CD14-positive monocyte (primary cell): ENCODE results near the gene PRR36. TPM values are rescaled to one million over a fixed set of nuclear protein-coding genes. Genes with fewer than 3 reads are reported as not detected.
"Not testable (repeated sequence)": the region's sequence is repeated elsewhere in the genome, so short reads cannot be mapped to it uniquely, and the experiment has no call there.

Experiments used
- DNase-seq, 3 donors: peaks; one replicate each; pipeline ENCODE4 v3.0.0-alpha.2; 2011 to 2022
- H2AFZ ChIP-seq: 2 replicates; pipeline ENCODE4 v1.6.0; 2012; ENCODE audit warnings: mild to moderate bottlenecking, low read depth, low read length, inconsistent platforms; ENCODE audit not compliant: insufficient read depth, poor library complexity, severe bottlenecking
- H3K27ac ChIP-seq, 2 donors: 1 replicate in 1 of 2; 2 replicates in 1 of 2; pipeline ENCODE4 v1.5.1; 2012 to 2013; ENCODE audit warnings: low read length in 2 of 2, control low read depth in 1 of 2, inconsistent platforms in 1 of 2, low read depth in 1 of 2, mild to moderate bottlenecking in 1 of 2
- H3K27me3 ChIP-seq, 2 donors: one replicate each; pipeline versions ENCODE4 v1.6.0 to v1.6.1; 2011 to 2013; ENCODE audit warnings: low read length in 2 of 2; ENCODE audit not compliant: control insufficient read depth in 2 of 2, insufficient read depth in 2 of 2
- H3K36me3 ChIP-seq, 2 donors: replicated peaks in 1 of 2; 1 replicate in 1 of 2; 2 replicates in 1 of 2; pipeline versions ENCODE4 v1.5.1 to v1.6.1; 2012 to 2013; ENCODE audit warnings: low read length in 2 of 2, control low read depth in 1 of 2, inconsistent platforms in 1 of 2, mild to moderate bottlenecking in 1 of 2; ENCODE audit not compliant: insufficient read depth in 2 of 2, control insufficient read depth in 1 of 2
- H3K4me1 ChIP-seq, 2 donors: 1 replicate in 1 of 2; 2 replicates in 1 of 2; pipeline versions ENCODE4 v1.5.1 to v1.6.1; 2012 to 2013; ENCODE audit warnings: low read length in 2 of 2, control low read depth in 1 of 2, inconsistent platforms in 1 of 2, mild to moderate bottlenecking in 1 of 2, moderate library complexity in 1 of 2; ENCODE audit not compliant: insufficient read depth in 2 of 2, control insufficient read depth in 1 of 2
- H3K4me2 ChIP-seq: replicated peaks from 2 replicates; pipeline ENCODE3; 2012; ENCODE audit warnings: low read length, moderate library complexity, mild to moderate bottlenecking; ENCODE audit not compliant: poor library complexity, severe bottlenecking; ENCODE audit errors: extremely low read depth
- H3K4me3 ChIP-seq, 3 experiments: fragments of 200-600 bp in 1 of 3; sonication (generic) in 1 of 3; replicated peaks in 1 of 3; 1 replicate in 2 of 3; 2 replicates in 1 of 3; pipeline ENCODE4 v1.5.1; 2011 to 2013; ENCODE audit warnings: low read length in 3 of 3, mild to moderate bottlenecking in 3 of 3, control low read depth in 2 of 3, low read depth in 2 of 3, inconsistent platforms in 1 of 3, moderate library complexity in 1 of 3
- H3K79me2 ChIP-seq: 2 replicates; pipeline ENCODE4 v1.6.0; 2012; ENCODE audit warnings: mild to moderate bottlenecking, control low read depth, inconsistent platforms, low read length, moderate library complexity; ENCODE audit not compliant: insufficient read depth
- H3K9ac ChIP-seq: 2 replicates; pipeline ENCODE4 v1.6.0; 2017; ENCODE audit warnings: low read length, mild to moderate bottlenecking; ENCODE audit not compliant: insufficient read depth, poor library complexity, severe bottlenecking
- H3K9me3 ChIP-seq, 2 donors: replicated peaks in 1 of 2; 1 replicate in 1 of 2; 2 replicates in 1 of 2; pipeline versions ENCODE4 v1.5.1 to v1.6.1; 2012 to 2013; ENCODE audit warnings: low read length in 2 of 2, control low read depth in 1 of 2; ENCODE audit not compliant: control insufficient read depth in 1 of 2, insufficient read depth in 1 of 2
- H4K20me1 ChIP-seq: 2 replicates; pipeline ENCODE4 v1.6.0; 2012; ENCODE audit warnings: mild to moderate bottlenecking, low read length, control low read depth, moderate library complexity; ENCODE audit not compliant: insufficient read depth
- H3K27ac Mint-ChIP-seq, 7 donors: one replicate each; pipeline ENCODE4 v1.8.0; 2020; ENCODE audit warnings: mild to moderate bottlenecking in 7 of 7, mixed read lengths in 7 of 7, moderate library complexity in 6 of 7, inconsistent platforms in 2 of 7
- H3K27me3 Mint-ChIP-seq, 3 donors: one replicate each; pipeline ENCODE4 v1.8.0; 2021 to 2022; ENCODE audit warnings: low read depth in 3 of 3, mild to moderate bottlenecking in 3 of 3, mixed read lengths in 3 of 3, moderate library complexity in 3 of 3, inconsistent platforms in 1 of 3
- H3K36me3 Mint-ChIP-seq, 2 donors: one replicate each; pipeline ENCODE4 v1.8.0; 2020; ENCODE audit warnings: mixed read lengths in 2 of 2, inconsistent platforms in 1 of 2, mild to moderate bottlenecking in 1 of 2
- H3K4me1 Mint-ChIP-seq: one replicate; pipeline ENCODE4 v1.8.0; 2020; ENCODE audit warnings: mild to moderate bottlenecking, mixed read lengths
- H3K4me3 Mint-ChIP-seq, 2 donors: one replicate each; pipeline ENCODE4 v1.8.0; 2020; ENCODE audit warnings: mild to moderate bottlenecking in 2 of 2, mixed read lengths in 2 of 2, moderate library complexity in 1 of 2
- H3K9me3 Mint-ChIP-seq, 7 donors: one replicate each; pipeline ENCODE4 v1.8.0; 2020 to 2022; ENCODE audit warnings: mixed read lengths in 7 of 7, mild to moderate bottlenecking in 6 of 7, moderate library complexity in 6 of 7, inconsistent platforms in 2 of 7
- WGBS: methylation state at CpG from one replicate; pipeline ENCODE4 v1.1.5; 2013; ENCODE audit warnings: missing lambda C conversion rate; ENCODE audit not compliant: insufficient coverage; 5-methylcytosine and 5-hydroxymethylcytosine counted together
- intact Hi-C, 2 donors: fragments of 100-400 bp; cut with micrococcal nuclease; formaldehyde crosslinking; loops; one replicate each; pipeline versions ENCODE4 v1.15.0 to v1.15.1; 2023
- polyA plus RNA-seq, 3 donors: library from polyadenylated mRNA; depleted of rRNA in 1 of 3; unstranded in 2 of 3; stranded (reverse) in 1 of 3; fragments of 300-500 nt in 2 of 3; fragments of >200 nt in 1 of 3; fragmentation: Illumina TruSeq in 2 of 3; gene quantifications; 1 replicate in 2 of 3; 2 replicates in 1 of 3; pipeline ENCODE4 v1.2.3, GENCODE V29; 2012 to 2021
- TF ChIP-seq, protein P1 (sequence below): fragments of 200-600 bp; IDR thresholded peaks from one replicate; pipeline ENCODE4 v1.8.0; 2022; ENCODE audit warnings: antibody characterized with exemption, mild to moderate bottlenecking

Gene PRR36
- polyA plus RNA-seq, 3 donors: not detected

DNA sequence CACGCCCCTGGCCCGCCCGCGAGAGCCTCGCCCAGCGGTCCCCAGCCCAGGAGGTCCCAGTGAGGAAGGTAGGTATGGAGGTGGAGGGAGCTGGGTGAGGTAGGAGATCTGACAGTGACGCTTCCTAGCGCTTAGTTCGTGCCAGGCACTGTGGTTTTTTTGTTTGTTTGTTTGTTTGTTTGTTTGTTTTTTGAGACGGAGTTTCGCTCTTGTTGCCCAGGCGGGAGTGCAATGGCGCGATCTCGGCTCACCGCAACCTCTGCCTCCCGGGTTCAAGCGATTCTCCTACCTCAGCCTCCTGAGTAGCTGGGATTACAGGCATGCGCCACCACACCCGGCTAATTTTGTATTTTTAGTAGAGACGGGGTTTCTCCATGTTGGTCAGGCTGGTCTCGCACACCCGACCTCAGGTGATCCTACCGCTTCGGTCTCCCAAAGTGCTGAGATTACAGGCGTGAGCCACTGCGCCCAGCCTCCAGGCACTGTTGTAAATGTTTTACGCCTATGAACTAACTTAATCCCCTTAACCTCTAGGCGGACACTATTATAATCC, 43.9 kb upstream of the PRR36 start:
- peaks cover 16 to 17% of the 10 kb centered on the region in 2 donors for H3K36me3 Mint-ChIP-seq
- not testable (repeated sequence) for H3K27ac ChIP-seq, DNase-seq, H2AFZ ChIP-seq, H3K79me2 ChIP-seq, H3K9ac ChIP-seq, H3K27ac Mint-ChIP-seq
- peaks cover 16% of the 10 kb centered on the region for H4K20me1 ChIP-seq
- WGBS: 13% methylated on average over 19 of the region's 29 CpGs
- intact Hi-C loops: loop anchor here in 1 of 2 donors (2.0 kb wide), 1 partner anchor 13 kb away; no protein-coding TSS in a partner anchor
- peak overlapping the region in 1 of 3 experiments; percentile 63 for H3K4me3 ChIP-seq
- TF ChIP-seq, protein P1, sequence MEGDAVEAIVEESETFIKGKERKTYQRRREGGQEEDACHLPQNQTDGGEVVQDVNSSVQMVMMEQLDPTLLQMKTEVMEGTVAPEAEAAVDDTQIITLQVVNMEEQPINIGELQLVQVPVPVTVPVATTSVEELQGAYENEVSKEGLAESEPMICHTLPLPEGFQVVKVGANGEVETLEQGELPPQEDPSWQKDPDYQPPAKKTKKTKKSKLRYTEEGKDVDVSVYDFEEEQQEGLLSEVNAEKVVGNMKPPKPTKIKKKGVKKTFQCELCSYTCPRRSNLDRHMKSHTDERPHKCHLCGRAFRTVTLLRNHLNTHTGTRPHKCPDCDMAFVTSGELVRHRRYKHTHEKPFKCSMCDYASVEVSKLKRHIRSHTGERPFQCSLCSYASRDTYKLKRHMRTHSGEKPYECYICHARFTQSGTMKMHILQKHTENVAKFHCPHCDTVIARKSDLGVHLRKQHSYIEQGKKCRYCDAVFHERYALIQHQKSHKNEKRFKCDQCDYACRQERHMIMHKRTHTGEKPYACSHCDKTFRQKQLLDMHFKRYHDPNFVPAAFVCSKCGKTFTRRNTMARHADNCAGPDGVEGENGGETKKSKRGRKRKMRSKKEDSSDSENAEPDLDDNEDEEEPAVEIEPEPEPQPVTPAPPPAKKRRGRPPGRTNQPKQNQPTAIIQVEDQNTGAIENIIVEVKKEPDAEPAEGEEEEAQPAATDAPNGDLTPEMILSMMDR: peak; percentile 28
- peaks cover 26 to 47% of the 10 kb centered on the region in 2 donors for H3K27me3 ChIP-seq
- peak overlapping the region; percentile 74 for H3K4me2 ChIP-seq
- H3K9me3 ChIP-seq: peaks cover 0 to 19% of the 10 kb centered on the region in 2 donors
- peak overlapping the region in 1 of 2 donors; percentile 88 for H3K4me3 Mint-ChIP-seq
- peaks cover 38 to 62% of the 10 kb centered on the region in 2 donors for H3K4me1 ChIP-seq
- peaks cover 10 to 15% of the 10 kb centered on the region in 2 donors for H3K36me3 ChIP-seq
- peaks cover 48 to 62% (median 55%) of the 10 kb centered on the region in 3 donors for H3K27me3 Mint-ChIP-seq
- peaks cover 0 to 28% (median 15%) of the 10 kb centered on the region in 7 donors for H3K9me3 Mint-ChIP-seq
- peaks cover 52% of the 10 kb centered on the region for H3K4me1 Mint-ChIP-seq

- Mint-ChIP-seq H3K36me3 (peaks cover 17 to 18% of the 10 kb centered on the region in 2 donors), H3K27ac (no peak overlapping the region), H3K4me3 (peak overlapping the region in 1 of 2 donors; percentile 89), H3K4me1 (peaks cover 52% of the 10 kb centered on the region), H3K27me3 (peaks cover 48 to 62% (median 56%) of the 10 kb centered on the region in 3 donors), H3K9me3 (peaks cover 0 to 28% (median 15%) of the 10 kb centered on the region in 7 donors)
- Histone ChIP-seq H3K4me1 (peaks cover 38 to 62% of the 10 kb centered on the region in 2 donors), H3K27me3 (peaks cover 26 to 47% of the 10 kb centered on the region in 2 donors), H3K4me2 (peak overlapping the region; percentile 74), H3K4me3 (peak overlapping the region in 1 of 3 experiments; percentile 63), H3K9ac (no peak overlapping the region), H3K27ac (no peak overlapping the region), H3K79me2 (no peaks in the 10 kb centered on the region), H3K9me3 (peaks cover 0 to 19% of the 10 kb centered on the region in 2 donors), H4K20me1 (peaks cover 22% of the 10 kb centered on the region), H3K36me3 (peaks cover 11 to 15% of the 10 kb centered on the region in 2 donors), H2AFZ (peak overlapping the region; percentile 61)
- TF ChIP-seq, protein P1: peak; percentile 74
- DNase-seq: peak; percentile 38 to 57 (median 52)
- WGBS: under 1% methylated on average over 69 of the region's 71 CpGs
- intact Hi-C loops: loop anchor here in 1 of 2 donors (2.0 kb wide), 1 partner anchor 13 kb away; no protein-coding TSS in a partner anchor
Observed at GRCh38 chr19:7917267-7918061, 43.3 kb upstream of the PRR36 start.
